ENCODE data around the gene NMRK2.

NMRK2 gene

DNA sequence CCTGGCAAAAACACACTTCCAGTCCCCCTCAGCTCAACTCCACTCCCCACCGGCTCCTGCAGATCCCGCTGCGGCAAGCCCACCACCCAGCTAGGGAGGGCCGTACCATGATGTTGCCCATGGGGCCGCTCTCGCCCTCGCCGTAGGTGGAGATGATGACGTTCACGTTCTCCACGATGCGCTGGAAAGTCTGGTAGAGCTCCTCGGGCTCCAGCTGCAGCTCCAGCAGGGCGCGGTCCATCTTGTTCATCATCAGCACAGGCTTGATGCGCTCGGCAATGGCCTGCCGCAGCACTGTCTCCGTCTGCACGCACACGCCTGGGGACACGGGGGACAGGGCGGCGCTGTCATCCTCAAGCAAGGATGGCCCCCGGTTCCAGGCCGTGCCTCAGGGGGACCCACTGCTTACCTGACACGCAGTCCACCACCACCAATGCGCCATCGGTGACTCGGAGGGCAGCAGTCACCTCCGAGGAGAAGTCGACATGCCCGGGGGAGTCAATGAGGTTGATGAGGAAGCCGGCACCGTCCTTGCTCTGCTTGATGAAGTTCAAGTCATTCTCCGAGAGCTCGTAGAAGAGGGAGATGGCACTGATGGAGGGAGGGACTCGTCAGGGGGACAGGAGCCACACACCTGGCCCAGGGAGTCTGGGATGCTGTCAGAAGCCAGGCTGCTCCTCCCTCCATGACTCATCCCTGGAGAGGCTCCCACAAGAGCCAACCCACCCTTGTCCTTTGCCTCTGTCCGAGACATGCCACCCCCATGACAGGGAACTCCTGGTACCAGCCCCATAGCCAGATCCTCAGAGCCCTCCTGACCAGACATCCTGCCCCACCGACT is 50.1 kb downstream of the NMRK2 start:
- no peak for DNase-seq

- no peak for DNase-seq
These were observed 50.7 kb downstream of the NMRK2 start for GRCh38 chr19:3983542-3983914.

DNA sequence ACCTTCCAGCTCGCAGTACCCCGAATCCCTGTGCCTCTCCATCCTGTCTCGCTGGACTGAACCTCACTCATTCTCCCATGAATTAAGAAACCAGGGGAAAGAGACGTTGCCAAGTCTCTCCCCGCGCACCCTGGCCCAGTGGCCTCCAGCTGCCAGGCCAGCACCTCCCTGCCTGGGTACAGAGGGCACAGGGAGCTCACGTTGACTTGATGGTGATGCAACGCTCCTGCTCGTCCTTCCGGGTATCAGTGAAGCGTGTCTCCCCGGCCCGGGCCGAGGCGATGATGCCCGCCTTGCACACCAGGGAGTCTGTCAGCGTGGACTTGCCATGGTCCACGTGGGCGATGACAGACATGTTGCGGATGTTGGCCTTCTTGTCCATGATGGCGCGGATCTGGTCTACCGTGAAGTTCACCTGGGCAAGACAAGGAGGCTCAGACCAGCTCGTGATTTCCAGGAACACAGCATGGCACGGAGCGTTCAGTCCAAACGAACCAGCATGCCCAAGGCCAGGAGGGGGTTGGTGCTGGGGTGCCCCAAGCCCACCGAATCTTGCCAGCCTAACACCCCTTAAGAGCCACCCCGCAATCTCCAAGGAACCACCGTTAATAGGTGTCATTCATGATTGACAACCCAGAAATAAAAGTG is 51.2 kb downstream of the NMRK2 start:
- peak; percentile 17 to 21 for DNase-seq

DNA sequence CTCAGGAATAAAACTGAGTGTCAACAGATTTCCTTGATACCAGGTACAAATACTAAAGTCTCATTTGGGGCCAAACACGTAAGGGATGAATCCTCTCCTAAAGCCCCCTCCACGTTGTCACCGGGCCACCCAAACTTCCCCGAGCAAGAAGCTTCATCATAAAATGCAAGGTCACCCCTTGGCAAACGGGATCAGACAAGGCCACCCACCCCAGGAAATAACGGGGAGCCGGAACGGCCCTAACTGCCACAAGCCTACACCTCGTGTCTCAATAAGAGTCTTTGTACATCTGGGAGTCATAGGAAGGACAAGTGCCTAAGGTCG is 51.7 kb downstream of the NMRK2 start:
- DNase-seq, result no peak

DNA sequence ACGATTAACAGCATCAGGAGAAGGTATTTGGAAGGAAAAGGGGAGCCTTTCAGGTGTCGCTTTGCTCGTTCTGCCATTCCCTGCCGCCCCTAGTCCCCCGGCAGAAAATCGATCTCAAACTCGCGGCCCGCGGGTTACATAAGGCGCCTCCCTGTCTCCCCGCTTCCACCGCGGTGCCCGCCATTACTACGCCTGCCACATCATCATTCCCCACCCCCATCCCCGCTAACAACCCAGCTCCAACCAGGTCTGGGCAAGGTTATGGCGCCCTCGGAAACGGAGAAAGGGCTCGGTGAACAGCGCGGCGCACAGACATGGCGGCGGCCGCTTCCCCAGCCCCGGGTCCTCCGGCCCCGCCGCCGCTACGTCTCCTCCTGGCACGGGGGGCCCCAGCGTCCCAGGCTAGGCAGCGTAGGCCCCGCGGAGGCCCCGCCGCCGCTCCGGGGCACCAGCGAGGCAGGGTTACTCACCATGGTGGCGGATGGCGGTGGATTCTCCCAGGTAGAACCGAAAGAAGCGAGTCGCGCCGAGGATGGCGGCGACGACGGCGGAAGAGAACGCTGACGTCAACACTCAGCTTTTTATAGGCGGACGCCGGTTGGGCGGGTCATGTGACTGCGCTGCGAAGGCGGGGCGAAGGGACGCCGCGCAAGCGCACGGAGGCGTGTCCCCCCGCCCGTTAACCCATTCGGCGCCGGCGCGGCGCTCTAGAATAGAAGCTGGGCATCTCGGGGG is 52.2 kb downstream of the NMRK2 start, which contains the start of gene EEF2:
EEF2 (minus strand) TSS at position 556 of the 735 bp plus-strand sequence; CDS start at position 473, 83 bp downstream.
- peak; percentile 72 for DNase-seq

DNA sequence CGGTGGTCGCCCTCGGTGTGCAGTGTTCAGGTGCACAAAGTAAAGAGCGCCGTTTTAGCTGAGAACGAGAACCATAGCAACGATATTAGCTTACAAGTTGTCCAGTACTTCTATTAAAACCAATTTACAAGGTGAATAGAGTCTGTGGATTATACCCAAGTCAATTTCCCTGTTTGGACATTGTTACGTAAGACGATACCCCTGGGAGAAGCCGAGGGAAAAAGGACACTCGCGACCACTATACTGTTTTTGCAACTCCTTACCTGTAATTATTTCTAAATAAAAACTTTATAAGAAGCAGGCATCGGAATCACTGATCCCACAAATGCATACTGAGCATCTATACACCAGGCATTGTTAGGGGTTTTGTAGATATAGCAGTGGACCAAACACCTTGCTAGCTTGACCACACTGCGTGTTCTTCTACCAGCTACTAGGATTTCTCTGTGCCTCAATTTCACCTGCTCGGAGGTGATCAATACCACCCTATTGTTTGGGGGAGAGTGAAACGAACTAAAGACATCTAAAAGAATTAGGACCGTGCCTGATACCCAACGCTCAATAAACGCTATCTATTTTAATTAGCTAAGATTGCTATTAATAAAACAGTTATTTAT is 52.9 kb downstream of the NMRK2 start:
- DNase-seq, result no peak

GRCh38 chr19:3986260-3987041 is 53.6 kb downstream of the NMRK2 start:
- peak; percentile 91 to 93 for DNase-seq

DNA sequence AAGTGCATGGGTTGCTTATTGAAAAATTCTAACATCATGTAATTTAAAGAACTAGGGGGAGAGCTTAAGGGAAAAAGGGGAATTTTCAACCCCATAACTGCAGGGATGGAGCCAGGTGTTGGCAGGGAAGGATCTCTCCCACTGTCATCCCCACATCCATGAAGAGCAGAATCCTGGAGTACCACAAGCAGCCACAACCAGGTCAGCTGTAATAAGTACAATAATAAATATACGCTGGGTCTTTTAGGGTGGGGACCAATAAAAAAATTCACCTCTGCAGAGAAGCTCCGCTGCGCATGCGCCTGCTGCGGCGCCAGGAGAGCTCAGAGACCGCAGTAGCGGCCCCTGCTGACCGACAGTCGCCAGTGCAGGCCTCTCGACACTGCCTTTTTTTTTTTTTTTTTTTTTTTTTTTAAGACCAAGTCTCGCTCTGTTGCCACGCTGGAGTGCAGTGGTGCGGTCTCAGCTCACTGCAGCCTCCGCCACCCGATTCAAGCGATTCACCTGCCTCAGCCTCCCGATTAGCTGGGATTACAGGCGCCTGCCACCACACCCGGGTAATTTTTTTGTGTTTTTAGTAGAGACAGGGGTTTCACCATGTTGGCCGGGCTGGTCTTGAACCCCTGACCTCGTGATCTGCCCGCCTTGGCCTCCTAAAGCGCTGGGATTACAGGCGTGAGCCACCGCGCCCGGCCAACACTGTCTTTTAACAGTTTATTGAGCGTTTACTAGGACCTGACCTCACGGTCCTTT is 54.9 kb downstream of the NMRK2 start:
- DNase-seq, result peak; percentile 65 to 68

GRCh38 chr19:3990815-3991117 is 57.9 kb downstream of the NMRK2 start:
- DNase-seq, result no peak
